CD4-positive, alpha-beta T cell treated with Interleukin-10 for 1 hour (primary cell): ENCODE measurements around the gene SUPT20HL1.
"Not testable (repeated sequence)": the region's sequence is repeated elsewhere in the genome, so short reads cannot be mapped to it uniquely, and the experiment has no call there.

Source experiments
- DNase-seq: peaks from one replicate; pipeline ENCODE4 v3.0.0-alpha.2; 2020

SUPT20HL1 gene

GRCh38 chrX:24364326-24364725 is 3.9 kb downstream of the SUPT20HL1 start:
- no peak for DNase-seq

DNA sequence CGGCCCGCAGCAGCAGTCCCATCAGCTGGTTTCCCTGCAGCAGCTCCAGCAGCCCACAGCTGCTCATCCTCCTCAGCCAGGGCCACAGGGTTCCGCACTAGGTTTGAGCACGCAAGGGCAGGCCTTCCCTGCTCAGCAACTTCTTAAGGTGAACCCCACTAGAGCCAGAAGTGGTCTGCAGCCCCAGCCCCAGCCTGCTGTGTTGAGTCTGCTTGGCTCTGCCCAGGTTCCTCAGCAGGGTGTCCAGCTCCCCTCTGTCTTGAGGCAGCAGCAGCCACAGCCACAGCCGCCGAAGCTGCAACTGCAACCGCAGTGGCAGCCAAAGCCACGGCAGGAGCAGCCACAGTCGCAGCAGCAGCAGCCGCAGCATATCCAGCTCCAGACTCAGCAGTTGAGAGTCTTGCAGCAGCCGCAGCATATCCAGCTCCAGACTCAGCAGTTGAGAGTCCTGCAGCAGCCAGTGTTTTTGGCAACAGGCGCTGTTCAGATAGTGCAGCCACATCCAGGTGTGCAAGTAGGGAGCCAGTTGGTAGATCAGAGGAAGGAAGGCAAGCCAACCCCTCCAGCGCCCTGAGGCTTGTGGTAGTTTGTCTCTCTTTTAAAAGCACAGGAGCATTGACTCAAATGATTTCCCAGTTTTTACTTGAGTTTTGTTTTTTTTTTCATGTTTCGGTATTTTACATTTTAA is 4.6 kb downstream of the SUPT20HL1 start:
- DNase-seq = no peak

GRCh38 chrX:24366762-24367400 is 6.4 kb downstream of the SUPT20HL1 start:
- not testable (repeated sequence) for DNase-seq

DNA sequence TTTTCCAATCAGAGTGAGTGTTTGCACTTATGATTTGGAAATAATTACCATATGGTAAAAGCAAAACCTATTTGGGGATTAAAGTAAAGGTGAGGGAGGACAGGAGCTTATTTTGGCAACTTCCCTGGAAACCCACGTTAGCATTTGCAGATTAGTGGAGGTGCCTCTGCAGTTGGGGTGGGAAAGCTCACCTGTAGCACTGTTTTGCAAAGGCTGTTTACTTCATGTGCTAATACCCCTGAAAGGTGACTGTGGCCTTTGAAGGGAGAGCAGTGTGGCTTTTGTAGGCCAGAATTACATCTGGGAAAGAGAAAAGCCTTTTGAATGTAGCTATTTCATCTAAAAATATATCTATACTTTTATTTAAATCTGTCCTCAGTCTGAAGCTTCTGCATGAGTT is 9.4 kb downstream of the SUPT20HL1 start:
- no peak for DNase-seq

- peak; percentile 61 for DNase-seq
Measured at GRCh38 chrX:24371391-24371972, 11.0 kb downstream of the SUPT20HL1 start.

DNA sequence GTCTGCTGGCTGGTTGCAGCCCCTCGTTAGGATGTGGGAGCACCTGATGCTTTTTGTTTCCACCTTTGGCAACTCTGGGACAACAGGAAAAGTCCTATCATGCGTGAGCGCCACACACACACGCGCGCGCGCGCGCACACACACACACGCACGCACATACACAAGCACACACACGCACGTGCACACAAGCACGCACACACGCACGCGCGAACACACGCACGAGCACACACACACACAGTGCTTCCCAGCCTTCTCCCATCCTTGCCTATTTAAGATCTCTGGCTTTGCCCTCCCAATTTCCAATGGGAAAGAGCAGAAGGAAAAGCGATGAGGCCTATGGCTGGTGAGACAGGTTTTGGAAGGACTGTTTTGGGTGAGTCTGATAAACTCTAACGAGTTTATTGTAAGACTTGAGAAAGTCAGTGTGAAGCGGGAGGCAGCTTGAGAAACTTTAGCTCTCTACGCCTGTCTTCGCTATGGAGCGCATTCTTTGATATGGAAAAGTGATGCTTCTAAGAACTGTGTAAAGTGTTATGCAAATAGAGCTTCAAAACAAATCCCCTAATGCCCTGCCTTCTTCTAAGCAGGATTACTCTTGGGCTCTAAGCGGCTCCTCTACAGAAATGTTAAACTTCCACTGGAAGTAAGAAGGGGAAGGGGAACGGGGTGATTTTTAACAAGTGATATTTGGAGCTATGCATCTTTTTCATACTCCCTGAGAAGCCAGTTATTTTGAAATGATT is 11.8 kb downstream of the SUPT20HL1 start:
- no peak for DNase-seq

- no peak for DNase-seq
Measured at GRCh38 chrX:24375600-24376131, 15.2 kb downstream of the SUPT20HL1 start.

DNA sequence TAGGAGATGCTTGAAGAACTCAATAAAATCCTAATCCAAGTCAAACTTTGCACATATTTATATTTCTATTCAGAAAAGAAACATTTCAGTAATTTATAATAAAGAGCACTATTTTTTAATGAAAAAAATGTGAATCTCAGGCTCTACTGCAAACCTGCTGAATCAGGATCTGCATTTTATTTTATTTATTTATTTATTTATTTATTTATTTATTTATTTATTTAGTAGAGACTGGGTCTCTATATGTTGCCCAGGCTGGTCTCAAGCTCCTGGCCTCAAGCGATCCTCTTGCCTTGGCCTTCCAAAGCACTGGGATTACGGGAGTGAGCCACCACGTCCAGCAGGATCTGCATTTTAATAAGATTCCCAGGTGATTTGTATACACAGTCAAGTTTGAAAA is 16.0 kb downstream of the SUPT20HL1 start:
- no peak for DNase-seq

DNA sequence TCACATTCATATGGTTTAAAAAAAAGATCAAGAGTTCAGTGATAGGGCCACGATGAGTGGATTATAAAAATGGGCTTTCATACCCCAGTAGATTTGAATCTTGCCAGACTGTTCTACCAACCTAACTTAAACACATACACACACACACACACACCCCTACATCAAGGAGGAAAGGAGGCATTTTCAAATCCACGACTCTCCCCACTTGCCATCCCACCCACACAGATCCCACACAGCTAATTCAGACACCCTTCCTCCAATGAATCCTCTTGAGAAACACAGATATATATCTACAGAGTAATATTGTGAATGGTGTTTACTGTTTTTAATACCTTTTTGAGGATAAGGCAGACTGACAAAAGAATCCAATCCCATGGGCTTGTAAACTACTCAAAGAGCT is 16.8 kb downstream of the SUPT20HL1 start:
- no peak for DNase-seq

DNA sequence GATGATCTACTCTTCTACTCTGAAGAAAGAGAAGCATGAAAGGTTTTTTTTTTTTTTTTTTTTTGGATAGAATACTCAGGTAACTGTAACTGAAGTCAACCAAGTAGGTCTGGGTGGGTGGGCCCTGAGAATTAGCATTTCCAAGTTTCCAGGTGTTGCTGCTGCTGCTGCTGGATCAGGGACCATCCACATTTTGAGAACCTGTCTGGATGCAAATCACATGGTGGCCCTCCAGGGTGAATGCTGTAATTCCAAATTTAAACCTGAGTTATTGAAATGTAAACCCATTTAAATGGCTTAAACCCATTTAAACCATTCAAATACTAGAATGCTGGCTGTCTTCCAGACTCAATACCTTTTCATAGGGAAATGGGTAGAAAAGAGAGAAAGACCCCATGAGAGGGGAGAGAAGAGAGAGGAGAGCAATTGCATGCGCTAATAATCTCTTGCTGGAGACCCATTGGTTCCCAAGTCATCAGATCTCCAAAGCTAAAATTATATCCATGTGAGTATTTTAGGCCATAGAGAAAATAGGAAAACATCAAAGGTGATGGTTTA is 17.6 kb downstream of the SUPT20HL1 start:
- DNase-seq = no peak

GRCh38 chrX:24378706-24379105 is 18.3 kb downstream of the SUPT20HL1 start:
- DNase-seq = no peak

DNA sequence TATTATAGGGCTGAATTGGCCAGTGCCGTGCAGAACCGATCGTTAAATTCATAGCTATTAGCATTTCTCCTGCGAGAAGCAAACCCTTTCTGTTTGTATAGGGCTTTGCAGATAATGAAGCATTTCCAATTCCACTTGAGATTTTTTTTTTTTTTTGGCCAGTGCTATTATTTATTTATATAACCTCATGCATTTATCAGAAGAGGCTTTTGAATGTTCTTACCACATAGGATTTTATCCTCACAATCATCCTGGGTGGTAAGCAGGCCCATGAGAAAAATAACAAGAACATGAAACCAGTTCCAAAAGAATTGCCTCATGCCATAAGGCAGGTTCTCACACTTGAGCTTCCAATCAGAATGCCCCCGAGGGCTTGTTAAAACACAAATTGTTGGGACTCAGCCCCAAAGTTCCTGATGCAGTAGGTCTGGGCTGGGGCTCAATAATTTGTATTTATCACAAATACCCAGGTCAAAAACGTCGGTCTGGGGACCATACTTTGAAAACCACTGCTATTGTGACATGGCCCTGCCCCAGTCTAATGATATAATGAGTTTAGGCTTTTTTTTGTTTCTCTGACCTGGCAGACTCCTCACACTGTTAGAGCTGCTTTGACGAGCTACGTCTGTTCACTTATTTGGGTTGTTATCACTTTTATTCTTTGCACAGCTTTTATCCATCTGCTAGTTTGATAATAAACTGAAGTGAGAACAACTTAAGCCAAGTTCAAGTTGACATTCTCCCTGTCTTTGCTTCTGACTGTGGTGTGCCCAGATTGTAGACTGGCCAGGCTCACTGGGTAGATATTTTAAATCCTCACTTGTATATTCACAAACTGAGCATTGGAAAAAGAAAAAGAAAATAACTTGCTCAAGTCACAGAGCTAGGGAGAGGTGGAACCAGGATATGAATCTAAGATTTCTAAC is 20.1 kb downstream of the SUPT20HL1 start:
- DNase-seq = no peak

DNA sequence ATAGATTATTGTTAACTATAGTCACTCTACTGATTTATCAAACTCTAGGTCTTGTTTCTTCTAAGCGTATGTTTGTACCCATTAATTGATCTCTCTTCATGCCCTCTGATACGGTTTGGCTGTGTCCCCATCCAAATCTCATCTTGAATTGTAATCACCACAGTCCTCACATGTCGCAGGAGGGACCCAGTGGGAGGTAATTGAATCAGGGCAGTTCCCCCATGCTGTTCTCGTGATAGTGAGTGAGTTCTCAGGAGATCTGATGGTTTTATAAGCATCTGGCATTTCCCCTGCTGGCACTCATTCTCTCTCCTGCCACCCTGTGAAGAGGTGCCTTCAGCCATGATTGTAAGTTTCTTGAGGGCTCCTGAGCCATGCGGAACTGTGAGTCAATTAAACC is 21.9 kb downstream of the SUPT20HL1 start:
- not testable (repeated sequence) for DNase-seq

DNA sequence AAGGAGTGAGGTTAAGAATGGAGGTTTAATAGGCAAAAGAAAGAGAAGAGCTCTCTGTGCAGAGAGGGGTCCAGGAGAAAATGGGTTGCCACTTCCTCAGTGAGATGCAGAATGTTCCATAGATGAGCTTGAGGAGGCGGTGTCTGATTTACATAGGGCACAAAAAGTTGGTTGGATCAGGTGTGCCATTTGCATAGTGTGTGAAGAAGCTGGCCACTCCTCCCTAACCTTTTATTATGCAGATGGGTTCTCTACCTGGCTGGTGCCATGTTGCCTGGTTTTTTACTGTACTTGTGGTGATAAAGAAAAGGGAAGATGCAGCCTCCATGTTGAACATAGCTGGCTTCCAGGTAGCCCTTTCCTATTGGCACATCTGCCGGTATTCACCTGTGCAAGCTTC is 27.3 kb downstream of the SUPT20HL1 start:
- no peak for DNase-seq

DNA sequence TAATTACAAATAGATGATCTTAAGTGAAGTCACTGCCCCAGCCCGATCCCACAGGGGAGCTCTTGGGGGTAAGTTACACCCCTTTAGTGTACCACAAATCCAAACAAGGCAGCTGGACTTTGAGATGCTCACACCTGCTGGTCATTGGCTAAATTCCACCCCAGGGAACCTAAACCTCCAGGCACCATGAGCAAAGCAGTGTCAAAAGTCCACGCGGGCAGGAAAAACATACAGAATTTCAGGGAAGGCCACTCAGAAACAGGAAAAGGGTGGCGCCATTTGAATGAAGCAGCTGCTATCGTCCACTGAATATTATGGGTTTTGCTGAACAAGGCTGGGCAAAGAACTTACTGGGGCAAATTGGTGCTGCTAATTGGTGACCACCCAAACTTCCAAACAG is 30.9 kb downstream of the SUPT20HL1 start:
- no peak for DNase-seq

- DNase-seq = no peak
Measured at GRCh38 chrX:24391843-24392242, 31.4 kb downstream of the SUPT20HL1 start.

DNA sequence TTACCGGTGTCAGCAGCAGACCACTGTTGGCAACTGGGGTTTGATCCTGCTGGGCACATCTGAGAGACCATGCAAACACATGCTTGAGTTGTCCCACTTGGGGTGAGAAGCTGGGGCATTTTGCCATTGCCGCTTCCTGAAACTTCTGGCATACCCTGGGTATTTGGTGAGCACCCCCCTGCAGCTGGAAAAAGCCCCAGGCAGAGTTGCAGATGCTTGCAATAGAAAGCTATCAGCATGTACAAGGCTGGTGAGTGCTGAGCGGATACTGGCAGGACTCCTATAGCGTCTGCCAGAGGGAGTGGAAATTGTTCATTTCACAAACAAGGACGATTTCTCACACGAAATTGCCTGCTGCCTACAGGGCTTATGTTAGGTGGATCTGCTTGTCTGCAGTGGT is 32.3 kb downstream of the SUPT20HL1 start:
- DNase-seq = no peak

DNA sequence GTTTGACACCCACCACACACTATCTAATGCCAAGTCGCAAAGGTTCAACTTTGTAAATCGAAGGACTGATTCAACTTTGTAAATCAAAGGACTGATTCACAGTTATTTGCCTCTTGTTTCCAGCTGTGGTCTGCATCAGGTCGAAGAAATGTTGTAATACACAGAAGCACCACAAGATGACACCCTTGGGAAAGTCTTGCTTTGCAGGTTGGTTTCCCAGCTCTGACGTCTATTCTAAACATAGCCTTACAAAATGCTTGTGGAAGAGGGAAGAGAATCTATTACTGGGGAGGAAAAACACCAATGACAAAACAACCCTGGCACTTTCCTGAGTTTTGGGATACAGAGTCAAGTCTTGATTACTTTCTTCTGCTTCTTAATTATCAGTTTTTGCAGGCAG is 35.3 kb downstream of the SUPT20HL1 start:
- peak; percentile 76 for DNase-seq

- DNase-seq = no peak
Measured at GRCh38 chrX:24396236-24396930, 35.9 kb downstream of the SUPT20HL1 start.

DNA sequence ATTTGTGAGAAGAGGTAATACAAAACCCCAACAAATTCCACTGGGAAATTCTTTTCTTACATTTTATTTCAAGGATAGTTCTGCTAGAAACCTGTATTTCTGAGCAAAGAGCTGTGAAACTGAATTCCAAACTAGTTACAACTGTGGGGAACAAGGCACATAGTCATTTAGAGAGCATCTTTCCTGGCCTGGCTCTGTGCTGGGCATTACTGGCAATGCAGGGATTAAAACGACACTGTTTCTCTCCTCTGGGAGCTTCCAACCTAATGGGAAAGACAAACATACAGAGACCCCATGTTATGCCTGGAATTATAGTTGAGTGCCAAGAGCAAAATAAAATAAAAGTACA is 36.5 kb downstream of the SUPT20HL1 start:
- DNase-seq = no peak

- DNase-seq = no peak
Measured at GRCh38 chrX:24398766-24399165, 38.3 kb downstream of the SUPT20HL1 start.
